KBM-7 (cell line): ENCODE data around the gene SCYL2.
"Not testable (repeated sequence)": the region's sequence is repeated elsewhere in the genome, so short reads cannot be mapped to it uniquely, and the experiment has no call there.

Source experiments
- DNase-seq: peaks from one replicate; pipeline ENCODE4 v3.0.0-alpha.2; 2015
- in situ Hi-C: fragments of 300-500 bp; cut with MboI; formaldehyde crosslinking; loops from 2 replicates; pipeline ENCODE4 v1.14.3; 2020; ENCODE audit warnings: low sequenced_read_pairs, low pct_unique_long_range_greater_than_20kb, mixed read lengths

The SCYL2 gene, protein sequence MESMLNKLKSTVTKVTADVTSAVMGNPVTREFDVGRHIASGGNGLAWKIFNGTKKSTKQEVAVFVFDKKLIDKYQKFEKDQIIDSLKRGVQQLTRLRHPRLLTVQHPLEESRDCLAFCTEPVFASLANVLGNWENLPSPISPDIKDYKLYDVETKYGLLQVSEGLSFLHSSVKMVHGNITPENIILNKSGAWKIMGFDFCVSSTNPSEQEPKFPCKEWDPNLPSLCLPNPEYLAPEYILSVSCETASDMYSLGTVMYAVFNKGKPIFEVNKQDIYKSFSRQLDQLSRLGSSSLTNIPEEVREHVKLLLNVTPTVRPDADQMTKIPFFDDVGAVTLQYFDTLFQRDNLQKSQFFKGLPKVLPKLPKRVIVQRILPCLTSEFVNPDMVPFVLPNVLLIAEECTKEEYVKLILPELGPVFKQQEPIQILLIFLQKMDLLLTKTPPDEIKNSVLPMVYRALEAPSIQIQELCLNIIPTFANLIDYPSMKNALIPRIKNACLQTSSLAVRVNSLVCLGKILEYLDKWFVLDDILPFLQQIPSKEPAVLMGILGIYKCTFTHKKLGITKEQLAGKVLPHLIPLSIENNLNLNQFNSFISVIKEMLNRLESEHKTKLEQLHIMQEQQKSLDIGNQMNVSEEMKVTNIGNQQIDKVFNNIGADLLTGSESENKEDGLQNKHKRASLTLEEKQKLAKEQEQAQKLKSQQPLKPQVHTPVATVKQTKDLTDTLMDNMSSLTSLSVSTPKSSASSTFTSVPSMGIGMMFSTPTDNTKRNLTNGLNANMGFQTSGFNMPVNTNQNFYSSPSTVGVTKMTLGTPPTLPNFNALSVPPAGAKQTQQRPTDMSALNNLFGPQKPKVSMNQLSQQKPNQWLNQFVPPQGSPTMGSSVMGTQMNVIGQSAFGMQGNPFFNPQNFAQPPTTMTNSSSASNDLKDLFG

DNA sequence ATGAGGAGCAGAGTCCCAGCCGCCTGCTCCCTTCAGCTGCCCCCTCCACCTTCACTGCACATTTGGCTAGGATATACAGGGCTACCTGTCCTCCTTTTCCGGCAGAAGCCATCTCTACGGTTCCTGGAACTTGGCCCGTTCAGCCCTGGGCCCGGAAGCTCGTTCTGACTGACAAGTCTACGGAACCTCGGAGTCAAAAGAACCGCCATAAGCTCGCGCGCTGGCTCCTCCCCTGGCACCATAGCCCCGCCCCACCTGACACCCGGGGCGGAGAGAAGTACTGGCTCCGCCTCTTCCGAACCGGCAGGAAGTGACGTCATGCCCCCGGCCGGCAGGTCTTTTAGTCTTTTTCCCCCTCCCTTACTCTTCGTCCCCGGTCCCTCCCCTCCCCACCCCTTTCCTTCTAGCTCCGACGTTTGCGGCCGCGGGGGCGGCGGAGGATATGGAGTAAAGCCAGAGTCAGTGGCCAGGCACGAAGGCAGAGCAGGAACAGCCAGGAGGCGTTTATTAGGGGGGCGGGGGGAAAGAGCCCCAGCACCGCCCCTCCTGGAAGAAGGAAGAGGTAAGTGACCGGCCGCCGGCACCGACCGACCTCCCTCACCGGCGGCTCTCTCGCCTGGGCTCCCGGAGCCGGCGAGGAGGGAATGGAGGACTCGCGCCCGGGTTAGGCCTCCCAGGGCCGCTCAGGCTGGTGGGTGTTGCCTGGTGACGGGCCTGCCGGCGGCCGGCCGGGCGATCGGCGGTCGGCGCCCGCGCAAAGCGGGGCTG lies at the start of gene SCYL2, which contains the start of gene DEPDC4:
Gene SCYL2, plus strand, starts transcription at position 343 of the 768 bp plus-strand sequence. CDS start 15,794 bp downstream, outside the sequence.
Gene DEPDC4, minus strand, starts transcription at position 245 of the 768 bp plus-strand sequence. Its CDS starts 3 bp downstream, at position 242.
- DNase-seq: peak; percentile 96
- in situ Hi-C loops: no loop called here

DNA sequence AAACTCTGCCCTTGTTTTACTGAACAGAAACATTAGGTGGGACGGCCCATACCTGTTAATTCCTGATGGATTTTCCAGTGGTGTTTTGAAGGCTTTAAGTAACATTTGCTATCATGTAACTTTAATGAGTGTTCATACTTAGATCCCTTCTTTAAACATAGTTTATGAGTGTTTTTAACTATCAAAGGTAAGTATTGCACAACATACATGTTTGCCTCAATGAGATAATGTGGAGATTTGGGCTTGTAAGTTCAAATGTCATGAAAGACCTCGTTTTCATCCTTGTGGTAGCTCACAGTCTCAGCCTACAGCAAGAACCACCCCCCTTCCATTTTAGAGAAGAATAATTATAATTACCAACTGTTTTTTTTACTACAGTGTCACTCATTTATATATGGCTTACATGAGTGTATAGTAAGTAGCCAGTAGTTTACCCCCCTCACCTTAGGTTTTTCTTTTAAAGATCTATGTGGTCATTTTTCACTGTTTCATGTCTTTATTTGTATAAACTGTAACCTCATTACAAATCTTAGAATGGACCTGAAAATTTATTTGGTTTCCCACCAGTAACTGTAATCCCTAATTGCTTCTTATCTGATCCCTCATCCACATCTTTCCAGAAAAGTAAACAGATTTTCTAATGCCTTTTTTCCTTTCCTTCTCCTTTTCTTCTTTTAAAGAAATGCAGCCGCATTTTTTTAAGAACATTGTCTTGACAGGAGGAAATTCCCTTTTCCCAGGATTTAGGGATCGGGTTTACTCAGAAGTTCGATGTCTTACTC lies 47.5 kb upstream of the SCYL2 start:
- no peak for DNase-seq
- in situ Hi-C loops: no loop called here

DNA sequence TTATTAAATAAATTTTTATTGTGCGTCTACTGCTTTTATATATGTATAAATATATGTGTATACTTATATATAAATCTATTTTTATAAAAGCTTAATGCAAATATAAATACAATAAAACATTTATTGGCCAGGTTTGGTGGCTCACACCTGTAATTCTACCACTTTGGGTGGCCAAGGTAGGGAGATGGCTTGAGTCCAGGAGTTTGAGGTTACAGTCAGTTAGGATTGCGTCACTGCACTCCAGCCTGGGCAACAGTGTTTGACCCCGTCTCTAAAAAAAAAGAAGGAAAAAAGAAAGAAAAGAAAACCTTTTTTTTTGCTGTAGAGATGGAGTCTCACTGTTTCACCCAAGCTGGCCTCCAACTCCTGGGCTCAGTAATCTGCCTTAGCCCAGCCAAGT lies 45.5 kb upstream of the SCYL2 start:
- DNase-seq: no peak
- in situ Hi-C loops: no loop called here

DNA sequence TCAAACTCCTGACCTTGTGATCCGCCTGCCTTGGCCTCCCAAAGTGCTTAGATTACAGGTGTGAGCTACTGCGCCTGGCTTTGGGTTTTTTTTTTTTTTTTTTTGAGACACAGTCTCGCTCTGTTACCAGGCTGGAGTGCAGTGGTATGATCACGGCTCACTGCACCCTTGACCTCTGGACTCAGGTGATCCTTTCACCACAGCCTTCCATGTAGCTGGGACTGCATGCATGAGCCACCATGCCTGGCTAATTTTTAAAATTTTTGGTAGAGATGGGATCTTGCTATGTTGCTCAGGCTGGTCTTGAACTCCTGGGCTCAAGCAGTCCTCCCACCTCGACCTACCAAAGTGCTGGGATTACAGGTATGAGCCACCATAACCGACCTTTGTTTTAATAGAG lies 44.8 kb upstream of the SCYL2 start:
- DNase-seq, in situ Hi-C loops: not testable (repeated sequence)

DNA sequence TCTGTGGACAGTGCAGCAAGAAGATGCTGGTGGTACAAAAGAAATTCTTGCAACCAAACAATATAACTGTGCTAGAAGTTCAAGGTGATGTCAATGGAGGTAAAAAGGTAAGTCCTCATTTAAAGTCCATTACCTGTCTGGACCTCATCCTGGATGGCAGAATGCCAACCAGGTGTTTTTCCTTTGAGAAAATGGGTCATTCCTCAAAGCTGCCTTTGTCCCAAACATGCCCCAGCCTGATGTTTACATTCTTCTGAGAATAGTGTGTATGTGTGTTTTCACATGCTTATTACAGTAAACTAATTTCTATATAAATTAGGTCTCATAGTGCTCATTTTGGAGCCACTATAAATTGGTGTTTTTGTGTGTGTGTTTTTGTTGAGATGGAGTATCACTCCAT lies 41.5 kb upstream of the SCYL2 start:
- no peak for DNase-seq
- in situ Hi-C loops: no loop called here

DNA sequence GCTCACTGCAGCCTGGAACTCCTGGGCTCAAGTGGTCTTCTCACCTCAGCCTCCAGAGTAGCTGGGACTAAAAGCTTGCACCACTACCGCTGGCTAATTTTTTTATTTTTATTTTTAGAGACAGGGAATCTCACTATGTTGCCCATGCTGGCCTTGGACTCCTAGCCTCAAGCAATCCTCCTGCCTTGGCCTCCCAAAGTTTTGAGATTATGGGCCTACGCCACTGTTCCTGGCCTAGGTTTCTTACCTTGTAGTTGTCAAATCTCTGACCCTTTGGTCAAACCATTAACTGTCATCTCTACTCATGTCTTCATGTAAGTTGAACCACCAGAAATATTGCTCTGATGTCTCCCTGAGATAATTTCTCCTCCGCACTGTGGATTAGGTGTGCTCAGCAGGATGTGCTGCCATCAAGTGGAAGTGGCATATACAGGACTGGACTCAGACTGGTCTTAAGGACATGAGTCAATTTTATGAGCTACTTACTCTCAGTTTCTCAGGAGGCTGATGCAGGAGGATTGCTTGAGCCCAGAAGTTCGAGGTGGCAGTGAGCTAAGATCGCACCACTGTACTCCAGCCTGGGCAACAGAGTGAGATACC lies 37.8 kb upstream of the SCYL2 start:
- peak; percentile 35 for DNase-seq
- in situ Hi-C loops: no loop called here

DNA sequence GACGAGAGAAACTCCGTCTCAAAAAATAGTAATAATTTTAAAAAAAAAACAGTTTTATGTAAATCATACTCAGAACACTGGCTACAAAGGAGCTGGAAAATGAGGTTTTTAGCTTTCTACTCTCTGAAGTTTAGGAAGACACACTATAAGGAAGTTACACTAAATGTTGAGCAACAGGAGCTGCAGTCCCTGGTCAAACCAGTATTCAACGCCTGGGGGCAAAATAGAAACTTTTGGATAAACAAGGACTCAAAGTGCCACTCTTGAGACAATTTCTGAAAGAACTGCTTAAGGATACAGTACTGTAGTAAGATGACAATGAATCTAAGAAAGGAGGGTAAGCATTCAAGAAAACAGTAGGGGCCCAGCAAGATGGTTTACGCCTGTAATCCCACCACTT lies 37.1 kb upstream of the SCYL2 start:
- DNase-seq: no peak

DNA sequence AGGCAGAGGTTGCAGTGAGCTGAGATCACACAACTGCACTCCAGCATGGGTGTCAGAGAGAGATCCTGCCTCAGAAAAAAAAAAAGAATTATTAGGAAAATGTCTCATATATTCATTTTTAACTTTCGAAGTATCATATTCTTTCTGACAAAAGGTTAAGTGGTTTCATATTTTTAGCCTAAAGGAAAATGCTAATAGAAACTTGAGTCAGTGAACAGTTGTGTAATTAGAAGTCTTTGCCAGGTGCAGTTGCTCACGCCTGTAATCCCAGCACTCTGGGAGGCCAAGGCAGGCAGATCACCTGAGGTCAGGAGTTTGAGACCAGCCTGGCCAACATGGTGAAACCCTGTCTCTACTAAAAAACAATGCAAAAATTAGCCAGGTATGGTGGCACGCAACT lies 35.1 kb upstream of the SCYL2 start:
- in situ Hi-C loops, DNase-seq: not testable (repeated sequence)

More for the DNA sequence above, 37.1 kb upstream of the SCYL2 start:
- in situ Hi-C loops: no loop called here

DNA sequence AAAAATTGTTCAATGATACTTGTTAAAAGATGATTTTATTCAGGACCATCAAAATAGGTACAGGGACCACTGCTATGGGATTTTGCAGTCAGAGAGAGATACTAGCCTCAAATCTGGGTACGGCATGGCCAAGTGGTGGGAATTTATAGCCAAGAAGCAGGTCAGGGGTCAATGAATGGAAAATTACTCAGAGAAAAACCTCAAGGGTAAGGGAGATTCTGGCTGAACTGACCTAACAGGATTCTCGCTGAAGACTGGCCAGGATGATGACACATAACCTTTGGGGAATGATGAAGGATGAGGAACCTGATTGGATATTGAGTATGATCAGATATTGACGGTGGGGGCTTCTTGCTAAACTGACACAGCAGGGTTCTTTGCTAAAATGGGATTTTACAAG lies 32.8 kb upstream of the SCYL2 start:
- in situ Hi-C loops: no loop called here
- no peak for DNase-seq

DNA sequence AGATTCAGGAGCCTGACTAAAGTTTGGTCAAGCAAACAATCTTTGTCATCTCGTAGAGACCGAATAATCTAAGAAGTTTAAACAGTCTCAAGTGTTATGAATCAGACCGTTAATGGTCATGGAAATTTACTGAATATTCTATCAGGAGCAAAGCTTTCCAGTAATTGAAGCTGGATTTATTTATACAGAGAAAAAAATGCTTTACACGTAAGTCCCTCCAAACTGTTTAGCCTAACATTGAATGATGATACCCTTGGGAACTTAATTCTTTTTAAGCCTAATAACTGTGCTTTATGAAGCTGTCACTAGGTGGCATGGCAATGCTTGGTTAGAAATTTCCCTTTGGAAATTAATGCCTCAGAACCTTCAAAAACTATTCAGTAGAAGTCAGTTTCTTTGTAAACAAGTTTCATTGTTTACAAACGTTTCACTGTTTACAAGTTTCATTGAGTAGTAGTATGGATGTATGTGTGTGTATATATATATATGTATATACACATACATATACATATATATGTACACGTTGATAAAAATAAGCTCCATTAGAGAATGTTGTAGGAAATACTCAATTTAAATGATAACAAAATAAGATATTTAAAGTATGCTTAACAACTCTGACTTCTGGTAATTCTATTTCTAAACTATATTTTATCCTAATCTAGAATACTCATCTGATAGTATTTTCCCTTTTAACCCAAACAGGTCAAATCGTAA lies 32.2 kb upstream of the SCYL2 start:
- in situ Hi-C loops: no loop called here
- peak; percentile 35 for DNase-seq

DNA sequence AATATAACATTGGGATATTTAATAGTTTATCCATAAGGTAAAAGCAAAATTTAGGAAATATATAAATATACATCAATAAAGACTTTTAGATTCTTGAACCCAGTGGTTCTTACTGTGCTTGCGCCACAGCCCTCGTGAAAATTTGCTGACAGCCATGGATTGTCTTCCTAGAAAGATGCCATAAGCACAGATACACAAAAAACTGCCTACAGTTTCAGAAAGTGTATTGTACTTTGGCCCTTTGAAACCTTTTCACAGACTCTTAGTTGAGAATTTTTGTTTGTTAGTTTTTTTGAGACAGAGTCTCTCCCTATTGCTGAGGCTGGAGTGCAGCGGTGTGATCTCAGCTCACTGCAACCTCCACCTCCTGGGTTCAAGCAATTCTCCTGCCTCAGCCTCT lies 28.2 kb upstream of the SCYL2 start:
- DNase-seq: no peak
- in situ Hi-C loops: no loop called here

DNA sequence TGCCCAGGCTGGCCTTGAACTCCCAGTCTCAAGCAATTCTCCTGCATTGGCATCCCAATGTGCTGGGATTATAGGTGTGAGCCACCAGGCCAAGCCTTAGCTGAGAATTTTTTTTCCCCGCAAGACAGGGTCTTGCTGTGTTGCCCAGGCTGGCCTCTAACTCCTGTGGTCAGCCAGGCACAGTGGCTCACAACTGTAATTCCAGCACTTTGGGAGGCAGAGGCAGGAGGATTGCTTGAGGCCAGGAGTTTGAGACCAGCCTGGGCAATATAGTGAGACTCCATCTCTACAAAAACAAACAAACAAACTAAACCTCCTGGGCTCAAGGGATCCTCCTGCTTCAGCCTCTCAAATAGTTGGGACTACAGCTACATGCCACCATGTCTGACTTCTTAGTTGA lies 27.4 kb upstream of the SCYL2 start:
- DNase-seq: no peak
- in situ Hi-C loops: no loop called here

DNA sequence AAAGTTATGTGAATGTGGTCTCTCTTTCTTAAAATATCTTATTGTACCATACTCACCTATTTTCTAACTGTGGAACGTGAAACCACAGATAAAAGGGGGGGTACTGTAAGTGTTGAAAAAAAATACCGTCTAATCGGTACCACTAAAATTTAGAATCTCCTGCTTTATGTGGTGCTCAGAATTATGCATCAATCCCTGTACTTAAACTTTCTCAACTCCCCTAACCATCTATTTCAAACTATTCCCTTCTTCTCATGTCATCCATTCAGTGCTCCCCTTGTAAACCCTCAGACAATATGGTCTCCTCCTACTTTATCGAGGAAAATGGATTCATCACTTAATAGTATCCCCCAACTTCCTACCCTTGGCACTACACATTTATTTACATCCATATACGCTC lies 23.8 kb upstream of the SCYL2 start:
- DNase-seq: no peak
- in situ Hi-C loops: no loop called here

DNA sequence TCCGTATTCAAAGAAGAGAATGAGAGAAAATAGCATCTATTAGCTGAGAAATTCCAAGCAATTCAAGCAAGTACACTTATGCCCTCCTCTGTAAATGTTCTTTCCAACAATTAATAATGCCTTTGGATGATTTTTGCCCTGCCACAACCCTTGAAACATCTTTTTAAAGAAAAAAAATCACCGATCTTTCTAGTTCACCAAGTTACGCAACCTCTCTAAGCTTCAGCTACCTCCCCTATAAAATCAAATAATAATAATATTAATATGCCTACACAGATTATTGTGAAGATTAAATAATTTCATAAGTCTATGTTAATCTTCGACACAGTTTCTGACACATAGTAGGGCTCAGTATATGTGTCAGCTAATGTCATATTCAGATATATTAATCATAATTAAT lies 19.2 kb upstream of the SCYL2 start:
- in situ Hi-C loops: no loop called here

DNA sequence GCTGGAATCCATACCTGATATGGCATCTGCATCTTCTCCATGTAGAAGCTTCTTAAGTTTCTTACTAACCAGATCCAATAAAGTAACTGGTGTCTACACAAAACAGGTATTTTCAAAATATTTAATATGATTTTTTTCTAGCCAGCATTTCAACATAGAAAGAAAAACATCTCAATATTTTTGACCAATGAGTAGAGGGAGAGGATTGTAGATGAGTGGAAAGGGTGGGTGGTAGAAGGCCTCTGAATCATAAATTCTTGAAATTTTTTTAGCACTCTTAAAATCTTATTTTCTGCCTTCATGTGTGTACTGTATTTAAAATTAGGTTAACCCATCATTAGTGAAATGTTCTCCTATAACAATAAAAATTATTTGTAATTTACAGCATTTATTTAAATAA lies 18.1 kb upstream of the SCYL2 start:
- DNase-seq: no peak
- in situ Hi-C loops: no loop called here

More for the DNA sequence above, 19.2 kb upstream of the SCYL2 start:
- DNase-seq: no peak

DNA sequence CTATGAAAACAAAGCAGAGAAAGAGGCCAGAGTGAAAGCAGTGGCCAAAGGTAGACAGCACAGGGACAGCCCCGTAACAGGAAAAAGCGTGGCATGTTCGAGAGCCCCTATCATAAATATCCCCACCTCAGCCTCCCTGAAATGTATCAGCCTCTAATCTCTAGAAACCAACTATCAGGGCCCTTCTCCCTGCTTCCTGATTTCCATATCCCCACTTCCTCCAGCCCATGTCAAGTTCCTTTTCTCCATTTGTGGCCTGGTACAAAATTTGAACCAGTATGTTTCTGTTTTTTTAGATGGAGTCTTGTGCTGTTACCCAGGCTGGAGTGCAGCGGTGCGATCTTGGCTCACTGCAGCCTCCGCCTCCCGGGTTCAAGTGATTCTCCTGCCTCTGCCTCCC lies 17.0 kb upstream of the SCYL2 start:
- DNase-seq: peak; percentile 52
- in situ Hi-C loops: no loop called here

DNA sequence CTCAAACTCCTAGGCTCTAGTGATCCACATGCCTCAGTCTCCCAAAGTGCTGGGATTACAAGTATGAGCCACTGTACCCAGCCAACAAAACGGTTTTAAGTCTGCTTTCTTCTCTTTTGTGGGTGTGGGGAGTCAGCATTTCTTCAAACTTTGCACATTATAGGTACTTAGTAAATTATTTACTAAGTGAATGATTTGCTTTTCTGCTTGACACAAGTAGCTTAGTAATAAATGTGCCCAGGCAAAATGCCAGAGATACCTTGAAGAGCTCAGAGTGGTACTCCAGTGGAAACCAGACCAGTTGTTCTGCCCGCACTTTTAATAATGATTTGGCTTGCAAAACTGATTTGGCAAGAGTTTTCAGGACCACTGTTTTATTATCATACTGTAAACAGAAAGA lies 15.1 kb upstream of the SCYL2 start:
- DNase-seq: no peak
- in situ Hi-C loops: no loop called here

DNA sequence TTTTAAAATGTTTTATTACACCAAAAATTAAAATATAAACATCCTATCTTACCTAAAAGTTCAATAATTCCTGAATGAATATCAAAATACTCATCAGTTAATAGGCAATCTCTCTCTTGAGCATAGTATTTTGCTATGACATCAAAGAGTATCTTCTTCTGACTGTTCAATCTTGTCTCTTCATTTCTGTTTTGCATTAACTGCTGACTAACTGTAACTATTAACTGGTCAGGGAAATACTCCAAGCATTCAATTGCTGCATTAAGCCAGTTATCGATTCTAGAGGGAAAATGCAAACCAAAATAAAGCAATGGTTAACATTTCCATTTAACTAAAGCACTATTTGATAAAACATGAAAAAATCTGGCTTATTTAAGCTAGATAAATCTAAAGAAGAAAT lies 13.5 kb upstream of the SCYL2 start:
- no peak for DNase-seq
- in situ Hi-C loops: no loop called here
